ENCODE results near the gene FAM153A. TPM values are rescaled to one million over a fixed set of nuclear protein-coding genes. Genes with fewer than 3 reads are reported as not detected.
"Not testable (repeated sequence)": the region's sequence is repeated elsewhere in the genome, so short reads cannot be mapped to it uniquely, and the experiment has no call there.

FAM153A gene
- total RNA-seq, 1 experiment from 2014 or later, result not detected

DNA sequence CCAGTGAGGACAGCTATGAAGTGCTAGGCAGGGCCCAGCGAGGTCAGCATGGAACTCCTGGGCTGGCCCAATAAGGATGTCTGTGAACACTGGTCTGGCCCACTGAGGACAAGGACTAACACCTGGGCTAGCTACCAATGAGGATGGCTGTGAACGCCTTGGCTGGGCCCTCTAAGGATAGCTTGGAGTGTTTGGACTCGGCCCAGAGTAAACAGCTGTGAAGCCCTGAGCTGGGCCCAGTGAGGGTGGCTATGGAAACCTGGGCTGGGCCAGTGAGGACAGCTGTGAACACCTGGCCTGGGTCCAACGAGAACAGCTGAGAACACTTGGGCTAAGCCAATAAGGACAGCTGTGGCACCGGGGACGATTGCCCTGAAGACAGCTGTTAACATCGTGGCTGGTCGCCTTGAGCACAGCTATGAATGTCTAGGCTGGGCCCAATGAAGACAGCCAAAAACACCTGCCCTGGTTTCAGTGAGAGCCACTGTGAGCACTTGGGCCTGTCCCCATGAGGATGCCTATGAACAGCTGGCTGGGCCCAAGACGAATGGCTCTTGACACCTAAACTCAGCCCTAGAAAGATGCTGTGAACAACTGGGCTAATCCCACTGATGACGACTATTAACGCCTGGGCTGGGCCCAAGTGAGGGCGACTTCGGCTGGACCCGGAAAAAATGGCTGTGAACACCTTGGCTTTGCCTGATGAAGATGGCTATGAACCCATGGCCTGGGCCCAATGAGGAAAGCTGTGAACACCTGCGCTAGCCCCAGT is 18.8 kb downstream of the FAM153A start:
- H3K27me3 Mint-ChIP-seq (ENCODE audit: insufficient read depth, unreplicated experiment); H3K4me1 Mint-ChIP-seq (ENCODE audit: insufficient read depth, unreplicated experiment); POLR2A ChIA-PET; H3K4me3 Mint-ChIP-seq (ENCODE audit: unreplicated experiment); BruUV-seq (replicated peaks); H3K9me3 Mint-ChIP-seq (ENCODE audit: unreplicated experiment); H3K27ac Mint-ChIP-seq (ENCODE audit: low read depth, unreplicated experiment); intact Hi-C loops (cut with micrococcal nuclease); DNase-seq (ENCODE audit: unreplicated experiment); H3K36me3 Mint-ChIP-seq (ENCODE audit: insufficient read depth, unreplicated experiment); CTCF ChIA-PET: not testable (repeated sequence)

DNA sequence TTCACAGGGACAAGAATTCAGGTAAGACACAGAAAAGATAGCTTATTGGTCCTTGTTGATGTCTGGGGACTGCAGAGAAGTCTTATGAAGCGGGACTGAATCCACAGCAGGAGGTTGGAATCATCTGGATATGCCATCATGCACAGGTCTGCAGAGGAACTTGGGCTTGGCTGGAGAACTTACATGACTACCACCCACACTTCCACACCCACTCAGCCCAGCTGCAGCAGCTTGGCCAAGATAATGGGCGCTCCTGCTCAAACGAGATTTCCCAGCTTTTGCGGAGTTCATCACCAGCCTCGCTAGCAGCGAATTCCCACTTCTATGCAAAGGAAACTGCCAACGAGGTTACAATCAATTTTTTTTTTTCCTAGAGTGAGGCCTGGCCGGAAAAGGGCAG is 21.7 kb downstream of the FAM153A start:
- H3K36me3 Mint-ChIP-seq (ENCODE audit: insufficient read depth, unreplicated experiment); BruUV-seq (replicated peaks): not testable (repeated sequence)
- CTCF ChIA-PET, result interaction anchor here (0.6 kb wide), 1 partner anchor 370 kb away, joined by 4 read pairs; no protein-coding TSS in a partner anchor

DNA sequence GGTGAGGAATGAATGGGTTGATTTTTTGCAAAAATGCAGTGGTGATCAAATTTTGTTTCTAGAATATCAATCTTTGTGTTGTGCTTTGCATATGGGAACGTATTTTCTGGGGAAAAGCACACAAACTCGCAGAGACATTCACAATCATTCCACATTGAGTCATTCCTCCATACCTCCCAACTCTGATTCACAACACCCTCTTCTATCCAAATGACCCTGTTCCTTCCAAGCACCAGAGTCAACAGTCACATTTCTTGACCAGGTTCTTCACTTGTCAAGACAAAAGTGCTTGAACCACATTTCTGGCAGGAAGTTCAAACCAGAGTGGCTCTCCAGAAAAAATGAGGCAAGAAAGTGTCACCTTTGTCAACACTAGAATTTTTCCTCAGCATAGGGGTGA is 35.3 kb downstream of the FAM153A start:
- DNase-seq (ENCODE audit: unreplicated experiment); intact Hi-C loops (cut with micrococcal nuclease); H3K36me3 Mint-ChIP-seq (ENCODE audit: insufficient read depth, unreplicated experiment); H3K9me3 Mint-ChIP-seq (ENCODE audit: unreplicated experiment); POLR2A ChIA-PET; BruUV-seq (replicated peaks); H3K27ac Mint-ChIP-seq (ENCODE audit: low read depth, unreplicated experiment); CTCF ChIA-PET; H3K4me1 Mint-ChIP-seq (ENCODE audit: insufficient read depth, unreplicated experiment); H3K4me3 Mint-ChIP-seq (ENCODE audit: unreplicated experiment); H3K27me3 Mint-ChIP-seq (ENCODE audit: insufficient read depth, unreplicated experiment): not testable (repeated sequence)

More for the DNA sequence above, 21.7 kb downstream of the FAM153A start:
- DNase-seq (ENCODE audit: unreplicated experiment); H3K4me3 Mint-ChIP-seq (ENCODE audit: unreplicated experiment); H3K9me3 Mint-ChIP-seq (ENCODE audit: unreplicated experiment); H3K4me1 Mint-ChIP-seq (ENCODE audit: insufficient read depth, unreplicated experiment); H3K27me3 Mint-ChIP-seq (ENCODE audit: insufficient read depth, unreplicated experiment); intact Hi-C loops (cut with micrococcal nuclease); POLR2A ChIA-PET; H3K27ac Mint-ChIP-seq (ENCODE audit: low read depth, unreplicated experiment): not testable (repeated sequence)

DNA sequence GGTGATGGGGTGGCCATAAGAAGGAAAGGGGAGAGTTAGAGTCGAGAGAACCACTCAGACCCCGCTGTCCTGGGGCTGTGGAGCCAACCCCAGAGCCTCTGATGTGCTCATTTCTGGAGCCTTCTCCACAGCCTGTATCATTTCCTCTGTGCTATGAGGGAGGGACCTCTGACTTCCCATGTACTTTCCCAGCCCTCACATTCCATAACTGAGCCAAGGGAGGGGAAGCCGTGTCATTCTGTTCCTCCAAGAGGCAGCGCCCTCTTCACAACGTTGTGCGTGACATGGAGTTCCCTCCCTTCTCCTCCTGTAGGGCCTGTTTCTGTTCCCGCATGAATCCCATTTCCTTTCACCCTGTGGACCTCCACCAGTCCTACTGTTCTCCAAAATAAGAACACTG is 57.8 kb downstream of the FAM153A start:
- CTCF ChIA-PET; BruUV-seq (replicated peaks); intact Hi-C loops (cut with micrococcal nuclease); H3K27me3 Mint-ChIP-seq (ENCODE audit: insufficient read depth, unreplicated experiment); H3K36me3 Mint-ChIP-seq (ENCODE audit: insufficient read depth, unreplicated experiment); DNase-seq (ENCODE audit: unreplicated experiment); H3K9me3 Mint-ChIP-seq (ENCODE audit: unreplicated experiment); H3K27ac Mint-ChIP-seq (ENCODE audit: low read depth, unreplicated experiment); H3K4me3 Mint-ChIP-seq (ENCODE audit: unreplicated experiment); POLR2A ChIA-PET; H3K4me1 Mint-ChIP-seq (ENCODE audit: insufficient read depth, unreplicated experiment): not testable (repeated sequence)

DNA sequence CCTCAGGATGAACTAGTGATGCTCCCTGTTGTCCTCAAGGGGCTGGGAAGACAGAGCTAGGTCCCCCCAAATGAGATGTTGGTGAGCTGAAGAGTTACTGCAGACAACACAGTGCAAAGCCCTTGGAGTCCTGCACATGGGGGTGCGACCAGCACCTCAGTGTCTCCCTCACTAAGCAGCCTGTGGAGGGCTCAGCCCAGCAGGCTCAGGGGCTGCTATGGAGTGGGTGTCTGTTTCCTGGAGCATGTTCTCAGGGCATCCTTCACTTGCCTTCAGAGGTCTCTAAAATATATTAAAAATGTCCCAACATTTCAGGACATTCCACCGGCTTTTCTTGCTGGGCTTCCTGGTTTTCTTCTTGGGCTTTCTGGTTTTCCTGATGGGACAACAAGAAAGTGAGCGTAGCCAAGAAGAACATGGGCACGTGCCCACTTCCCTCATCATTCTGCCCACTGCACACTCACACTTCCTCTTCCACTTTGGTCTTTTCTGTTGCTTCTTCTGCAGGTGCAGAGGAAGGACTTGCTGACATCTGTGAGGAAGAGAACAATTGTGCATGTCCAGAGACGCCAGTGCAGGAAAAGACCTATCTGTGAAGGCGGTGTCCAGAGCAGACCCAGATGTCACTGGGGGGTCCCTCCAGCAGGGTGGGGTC is 58.7 kb downstream of the FAM153A start:
- H3K4me3 Mint-ChIP-seq (ENCODE audit: unreplicated experiment); BruUV-seq (replicated peaks); POLR2A ChIA-PET; H3K27ac Mint-ChIP-seq (ENCODE audit: low read depth, unreplicated experiment); intact Hi-C loops (cut with micrococcal nuclease); H3K36me3 Mint-ChIP-seq (ENCODE audit: insufficient read depth, unreplicated experiment); DNase-seq (ENCODE audit: unreplicated experiment); H3K27me3 Mint-ChIP-seq (ENCODE audit: insufficient read depth, unreplicated experiment); H3K9me3 Mint-ChIP-seq (ENCODE audit: unreplicated experiment); H3K4me1 Mint-ChIP-seq (ENCODE audit: insufficient read depth, unreplicated experiment); CTCF ChIA-PET: not testable (repeated sequence)

DNA sequence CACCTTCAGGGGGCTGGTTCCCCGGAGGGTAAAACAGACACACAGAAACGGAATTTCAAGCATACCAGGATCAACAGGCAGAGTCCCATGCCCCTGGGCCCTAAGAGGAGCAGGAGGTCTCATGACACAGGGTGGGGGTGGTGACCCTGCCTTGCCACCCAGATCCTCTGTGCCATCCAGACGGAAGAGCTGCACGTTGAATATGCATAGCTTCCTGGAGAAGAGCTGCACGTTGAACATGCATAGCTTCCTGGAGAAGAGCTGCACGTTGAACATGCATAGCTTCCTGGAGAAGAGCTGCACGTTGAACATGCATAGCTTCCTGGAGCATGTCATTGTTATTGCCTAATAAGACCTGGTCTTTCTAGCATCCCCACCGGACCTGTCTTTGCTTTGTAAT is 59.9 kb downstream of the FAM153A start:
- H3K27ac Mint-ChIP-seq (ENCODE audit: low read depth, unreplicated experiment); H3K9me3 Mint-ChIP-seq (ENCODE audit: unreplicated experiment); BruUV-seq (replicated peaks); intact Hi-C loops (cut with micrococcal nuclease); POLR2A ChIA-PET; H3K4me3 Mint-ChIP-seq (ENCODE audit: unreplicated experiment); CTCF ChIA-PET; DNase-seq (ENCODE audit: unreplicated experiment); H3K27me3 Mint-ChIP-seq (ENCODE audit: insufficient read depth, unreplicated experiment); H3K36me3 Mint-ChIP-seq (ENCODE audit: insufficient read depth, unreplicated experiment); H3K4me1 Mint-ChIP-seq (ENCODE audit: insufficient read depth, unreplicated experiment): not testable (repeated sequence)

DNA sequence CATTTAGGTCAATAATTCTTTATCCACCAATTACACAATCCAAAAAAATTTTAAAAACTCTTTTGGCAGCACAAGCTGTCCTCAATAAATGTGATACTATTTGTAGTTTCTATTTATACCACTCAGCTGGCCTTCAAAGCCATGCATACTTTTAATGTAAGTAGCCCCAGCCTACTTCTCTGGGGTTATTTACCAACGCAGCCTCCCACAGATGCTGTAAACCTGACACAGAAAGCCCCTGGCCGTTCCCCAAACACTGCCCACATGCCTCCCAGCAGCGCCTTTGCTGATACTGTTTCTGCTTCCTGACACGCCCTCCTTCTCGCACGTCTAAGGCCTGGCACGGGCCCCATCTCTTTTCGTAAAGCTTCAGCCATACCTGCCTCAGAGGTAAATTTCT is 62.7 kb downstream of the FAM153A start:
- H3K36me3 Mint-ChIP-seq (ENCODE audit: insufficient read depth, unreplicated experiment); BruUV-seq (replicated peaks); H3K4me1 Mint-ChIP-seq (ENCODE audit: insufficient read depth, unreplicated experiment); DNase-seq (ENCODE audit: unreplicated experiment); CTCF ChIA-PET; H3K9me3 Mint-ChIP-seq (ENCODE audit: unreplicated experiment); H3K4me3 Mint-ChIP-seq (ENCODE audit: unreplicated experiment); intact Hi-C loops (cut with micrococcal nuclease); H3K27ac Mint-ChIP-seq (ENCODE audit: low read depth, unreplicated experiment); H3K27me3 Mint-ChIP-seq (ENCODE audit: insufficient read depth, unreplicated experiment); POLR2A ChIA-PET: not testable (repeated sequence)

DNA sequence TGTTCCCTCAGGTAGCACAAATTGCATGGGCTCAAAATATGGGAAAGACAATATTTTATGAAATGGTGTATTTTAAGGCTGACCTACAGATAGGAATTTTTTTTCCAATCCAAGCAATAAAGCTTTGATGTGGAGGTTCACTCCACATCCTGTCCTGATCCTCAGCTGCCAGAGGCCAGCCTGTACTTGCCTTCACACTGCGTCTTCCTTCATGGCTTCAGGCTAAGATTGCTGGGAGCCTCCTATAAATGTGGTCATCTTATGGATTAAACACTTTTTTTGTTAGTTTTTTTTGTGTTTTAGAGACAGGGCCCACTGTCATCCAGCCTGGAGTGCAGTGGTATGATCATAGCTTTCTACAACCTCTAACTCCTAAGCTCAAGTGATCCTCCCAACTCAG is 67.3 kb downstream of the FAM153A start:
- CTCF ChIA-PET; H3K36me3 Mint-ChIP-seq (ENCODE audit: insufficient read depth, unreplicated experiment); BruUV-seq (replicated peaks); POLR2A ChIA-PET; H3K27ac Mint-ChIP-seq (ENCODE audit: low read depth, unreplicated experiment); intact Hi-C loops (cut with micrococcal nuclease); H3K9me3 Mint-ChIP-seq (ENCODE audit: unreplicated experiment); H3K27me3 Mint-ChIP-seq (ENCODE audit: insufficient read depth, unreplicated experiment); H3K4me1 Mint-ChIP-seq (ENCODE audit: insufficient read depth, unreplicated experiment); H3K4me3 Mint-ChIP-seq (ENCODE audit: unreplicated experiment): not testable (repeated sequence)
- peak; percentile 31 for DNase-seq (ENCODE audit: unreplicated experiment)

DNA sequence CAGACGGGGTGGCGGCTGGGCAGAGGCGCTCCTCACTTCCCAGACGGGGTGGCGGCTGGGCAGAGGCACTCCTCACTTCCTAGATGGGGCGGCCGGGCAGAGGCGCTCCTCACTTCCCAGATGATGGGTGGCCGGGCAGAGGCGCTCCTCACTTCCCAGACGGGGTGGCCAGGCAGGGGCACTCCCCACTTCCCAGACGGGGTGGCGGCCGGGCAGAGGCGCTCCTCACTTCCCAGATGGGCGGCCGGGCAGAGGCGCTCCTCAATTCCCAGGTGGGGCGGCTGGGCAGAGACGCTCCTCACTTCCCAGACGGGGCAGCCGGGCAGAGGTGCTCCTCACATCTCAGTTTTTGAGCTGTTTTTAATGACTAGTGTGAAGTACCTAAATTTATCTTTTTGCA is 86.6 kb downstream of the FAM153A start:
- BruUV-seq (replicated peaks); H3K4me1 Mint-ChIP-seq (ENCODE audit: insufficient read depth, unreplicated experiment); H3K36me3 Mint-ChIP-seq (ENCODE audit: insufficient read depth, unreplicated experiment); H3K4me3 Mint-ChIP-seq (ENCODE audit: unreplicated experiment); CTCF ChIA-PET; H3K9me3 Mint-ChIP-seq (ENCODE audit: unreplicated experiment); intact Hi-C loops (cut with micrococcal nuclease); H3K27ac Mint-ChIP-seq (ENCODE audit: low read depth, unreplicated experiment); DNase-seq (ENCODE audit: unreplicated experiment); POLR2A ChIA-PET: not testable (repeated sequence)
- peaks cover 34% of the 10 kb centered on the region for H3K27me3 Mint-ChIP-seq (ENCODE audit: insufficient read depth, unreplicated experiment)

Data from MCF 10A (cell line).